GM10248 (cell line): Measurements from ENCODE around the gene ZNF814.

ENCODE experiments used
- CTCF ChIA-PET: fragments of 300-600 bp; sonication (Branson Sonifier 250); formaldehyde crosslinking; extraction: SDS; loops from one replicate; lab custom pipeline; 2021; ENCODE audit warnings: antibody characterized with exemption; lab: Yijun Ruan, JAX
- POLR2A ChIA-PET: fragments of 350-650 bp; sonication (Branson Sonifier 250); formaldehyde crosslinking; extraction: SDS; loops from one replicate; lab custom pipeline; 2020; ENCODE audit warnings: antibody characterized with exemption; lab: Yijun Ruan, JAX
- DNase-seq: peaks from one replicate; pipeline ENCODE4 v3.0.0; 2012; ENCODE audit errors: extremely low spot score
- TF ChIP-seq, protein P1 (sequence below): IDR thresholded peaks from 2 replicates; pipeline ENCODE4 v1.5.1; 2012; ENCODE audit warnings: mild to moderate bottlenecking, low read depth; ENCODE audit errors: extremely low read depth, missing control alignments, control extremely low read depth

The ZNF814 gene

DNA sequence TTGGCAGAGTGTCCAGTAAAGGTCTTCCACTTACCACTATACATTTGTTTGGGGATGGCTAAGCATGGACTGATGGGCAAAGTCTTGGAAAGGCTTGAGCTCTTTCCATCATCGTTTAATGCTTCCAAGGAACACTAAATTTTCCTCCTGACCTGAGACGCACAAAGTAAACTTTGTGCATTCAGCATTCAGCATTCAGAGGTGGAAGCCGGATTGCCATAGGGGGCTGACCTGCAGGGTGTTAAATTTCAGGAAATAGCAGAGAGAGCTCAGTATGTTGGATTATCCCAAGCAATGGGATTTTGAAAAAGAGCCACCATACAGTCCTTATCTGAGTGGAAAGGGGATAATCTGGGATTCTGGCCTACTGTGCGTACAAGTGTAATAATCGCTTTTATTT, 88.1 kb downstream of the ZNF814 start:
- TF ChIP-seq, protein P1, sequence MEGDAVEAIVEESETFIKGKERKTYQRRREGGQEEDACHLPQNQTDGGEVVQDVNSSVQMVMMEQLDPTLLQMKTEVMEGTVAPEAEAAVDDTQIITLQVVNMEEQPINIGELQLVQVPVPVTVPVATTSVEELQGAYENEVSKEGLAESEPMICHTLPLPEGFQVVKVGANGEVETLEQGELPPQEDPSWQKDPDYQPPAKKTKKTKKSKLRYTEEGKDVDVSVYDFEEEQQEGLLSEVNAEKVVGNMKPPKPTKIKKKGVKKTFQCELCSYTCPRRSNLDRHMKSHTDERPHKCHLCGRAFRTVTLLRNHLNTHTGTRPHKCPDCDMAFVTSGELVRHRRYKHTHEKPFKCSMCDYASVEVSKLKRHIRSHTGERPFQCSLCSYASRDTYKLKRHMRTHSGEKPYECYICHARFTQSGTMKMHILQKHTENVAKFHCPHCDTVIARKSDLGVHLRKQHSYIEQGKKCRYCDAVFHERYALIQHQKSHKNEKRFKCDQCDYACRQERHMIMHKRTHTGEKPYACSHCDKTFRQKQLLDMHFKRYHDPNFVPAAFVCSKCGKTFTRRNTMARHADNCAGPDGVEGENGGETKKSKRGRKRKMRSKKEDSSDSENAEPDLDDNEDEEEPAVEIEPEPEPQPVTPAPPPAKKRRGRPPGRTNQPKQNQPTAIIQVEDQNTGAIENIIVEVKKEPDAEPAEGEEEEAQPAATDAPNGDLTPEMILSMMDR = no peak
- ChIA-PET CTCF (interaction anchor here (0.8 to 1.5 kb wide), 4 partner anchors 18 to 103 kb away, joined by 3 read pairs; partner anchors contain the start of genes ZNF587 and ZNF587B), POLR2A (interaction anchor here (0.6 kb wide), 1 partner anchor 583 kb away, joined by 3 read pairs; no protein-coding TSS in a partner anchor)
- DNase-seq = no peak
